Measurements from ENCODE around the gene KCNC2.
"Not testable (repeated sequence)": the region's sequence is repeated elsewhere in the genome, so short reads cannot be mapped to it uniquely, and the experiment has no call there.

Gene KCNC2

DNA sequence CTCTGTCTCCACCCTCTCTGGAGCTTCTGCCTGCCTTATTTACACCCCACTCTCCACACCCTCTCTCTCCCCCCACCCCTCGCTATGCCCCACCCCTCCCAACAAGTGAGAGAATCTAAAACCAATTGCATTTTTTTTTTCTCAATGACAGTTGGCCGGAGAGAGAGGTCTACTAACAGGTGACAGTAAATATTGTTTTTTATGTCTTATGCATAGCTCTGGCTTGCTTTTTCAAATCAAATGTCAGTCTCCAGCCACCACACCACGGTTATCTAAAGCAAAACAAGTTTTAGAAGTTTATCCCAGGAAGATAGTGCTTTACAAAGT lies at the start of gene KCNC2:
TSS of gene KCNC2 (minus strand) at position 28 of the 327 bp plus-strand sequence.
- H3K4me3 ChIP-seq (ENCODE audit: low read depth, low read length) = peak within 1 kb of the TSS; percentile 51

DNA sequence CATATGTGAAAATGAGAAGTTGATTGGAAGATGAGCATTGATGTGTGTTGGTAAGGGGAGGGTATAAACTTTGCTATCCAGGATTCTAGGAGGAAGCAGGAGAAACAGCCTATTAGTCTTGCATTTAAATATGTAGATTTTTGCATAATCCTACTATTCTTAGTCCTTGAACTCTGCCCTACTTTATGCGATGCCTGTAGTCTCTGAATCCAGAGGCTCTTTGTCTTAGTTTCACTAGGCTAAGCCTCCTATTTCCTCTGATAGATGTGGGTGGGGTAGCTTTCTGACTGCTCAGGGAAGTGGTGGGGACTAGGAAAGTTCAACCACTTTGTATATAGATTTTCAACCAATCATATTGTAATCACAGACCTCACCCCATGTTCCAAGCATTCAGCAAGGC lies 49.5 kb upstream of the KCNC2 start:
- no peak overlapping the region for H3K4me3 ChIP-seq (ENCODE audit: low read depth, low read length)

- H3K4me3 ChIP-seq (ENCODE audit: low read depth, low read length) = no peak overlapping the region
Measured at GRCh38 chr12:75257510-75257909, 47.9 kb upstream of the KCNC2 start.

GRCh38 chr12:75245108-75245507 lies 35.5 kb upstream of the KCNC2 start:
- H3K4me3 ChIP-seq (ENCODE audit: low read depth, low read length) = no peak overlapping the region

DNA sequence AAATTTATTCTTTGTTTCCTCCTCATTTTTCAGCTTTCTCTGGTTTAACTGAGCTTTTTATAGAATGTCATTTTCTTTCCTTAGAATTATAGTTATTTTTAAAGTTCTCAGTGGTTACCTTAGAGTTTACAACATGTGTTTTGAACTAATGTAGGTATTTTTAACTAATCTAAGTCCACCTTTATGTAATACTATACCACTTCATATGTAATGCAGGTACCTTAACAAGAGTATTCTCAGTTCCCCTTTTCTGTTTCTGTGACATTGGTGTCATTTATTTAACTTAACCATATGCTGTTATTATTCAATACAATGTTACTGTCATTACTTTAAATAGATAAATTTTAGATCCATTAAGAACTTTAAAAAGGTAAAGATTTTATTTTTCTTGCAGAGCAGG lies 30.3 kb upstream of the KCNC2 start:
- H3K4me3 ChIP-seq (ENCODE audit: low read depth, low read length) = no peak overlapping the region

GRCh38 chr12:75236206-75236605 lies 26.6 kb upstream of the KCNC2 start:
- no peak overlapping the region for H3K4me3 ChIP-seq (ENCODE audit: low read depth, low read length)

- no peak overlapping the region for H3K4me3 ChIP-seq (ENCODE audit: low read depth, low read length)
Measured at GRCh38 chr12:75227132-75227531, 17.5 kb upstream of the KCNC2 start.

- H3K4me3 ChIP-seq (ENCODE audit: low read depth, low read length) = no peak overlapping the region
Measured at GRCh38 chr12:75212072-75212471, 2.4 kb upstream of the KCNC2 start.

- peak overlapping the region; percentile 51 for H3K4me3 ChIP-seq (ENCODE audit: low read depth, low read length)
Measured at GRCh38 chr12:75208856-75209811, 505 bp downstream of the KCNC2 start.

DNA sequence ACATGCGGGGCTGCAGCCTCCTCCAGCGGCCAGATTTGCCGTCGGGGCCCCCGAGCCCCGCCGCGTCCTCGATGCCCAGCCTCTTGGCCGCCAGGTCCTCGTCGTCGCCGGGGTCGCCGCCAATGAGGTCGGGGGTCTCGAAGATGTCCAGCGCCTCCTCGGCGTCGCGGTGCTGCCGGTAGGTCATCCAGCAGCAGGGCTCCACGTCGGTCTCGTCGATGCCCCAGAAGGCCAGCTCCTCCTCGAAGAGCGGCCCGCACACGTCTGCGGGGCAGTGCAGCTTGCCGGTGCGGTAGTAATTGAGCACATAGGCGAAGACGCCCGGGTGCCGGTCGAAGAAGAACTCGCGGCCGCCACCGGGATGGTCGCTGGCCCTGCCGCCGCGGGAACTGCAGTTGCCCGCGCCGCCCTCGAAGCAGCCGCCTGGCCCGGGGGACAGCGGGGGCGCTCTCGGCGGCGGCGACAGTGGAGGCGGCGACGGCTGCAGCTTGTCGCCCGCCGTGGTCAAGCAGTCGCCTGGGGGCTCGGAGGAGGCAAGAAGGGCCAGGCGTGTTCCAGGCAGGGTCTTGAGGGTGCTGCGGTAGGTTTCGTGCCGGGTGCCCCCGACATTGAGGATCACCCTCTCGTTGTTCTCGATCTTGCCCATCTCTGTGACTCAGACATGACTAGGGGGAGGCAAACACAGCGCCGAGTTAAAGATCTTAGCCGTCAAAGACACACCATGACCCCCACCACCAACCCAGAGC lies 2.1 kb downstream of the KCNC2 start:
- peak overlapping the region; percentile 28 for H3K4me3 ChIP-seq (ENCODE audit: low read depth, low read length)

GRCh38 chr12:75205558-75205957 lies 4.1 kb downstream of the KCNC2 start:
- no peak overlapping the region for H3K4me3 ChIP-seq (ENCODE audit: low read depth, low read length)

DNA sequence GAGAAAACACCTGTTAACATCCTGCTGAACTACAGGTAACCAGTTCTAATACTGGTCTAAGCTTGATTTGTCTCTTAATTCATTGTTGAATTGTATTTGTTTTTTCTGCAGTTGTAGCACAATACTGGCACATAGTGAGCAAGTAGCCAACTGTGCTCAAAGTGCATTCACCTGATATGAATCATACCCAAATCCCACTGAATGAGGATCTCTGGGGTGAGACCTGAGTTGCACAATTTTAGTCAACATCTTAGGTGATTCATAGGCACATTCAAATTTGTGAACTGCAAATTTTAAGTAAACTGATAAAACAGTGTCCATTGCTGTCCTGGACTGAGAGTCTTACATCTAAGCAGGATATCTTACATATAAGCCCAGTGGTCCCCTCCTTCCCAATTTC lies 12.8 kb downstream of the KCNC2 start:
- no peak overlapping the region for H3K4me3 ChIP-seq (ENCODE audit: low read depth, low read length)

DNA sequence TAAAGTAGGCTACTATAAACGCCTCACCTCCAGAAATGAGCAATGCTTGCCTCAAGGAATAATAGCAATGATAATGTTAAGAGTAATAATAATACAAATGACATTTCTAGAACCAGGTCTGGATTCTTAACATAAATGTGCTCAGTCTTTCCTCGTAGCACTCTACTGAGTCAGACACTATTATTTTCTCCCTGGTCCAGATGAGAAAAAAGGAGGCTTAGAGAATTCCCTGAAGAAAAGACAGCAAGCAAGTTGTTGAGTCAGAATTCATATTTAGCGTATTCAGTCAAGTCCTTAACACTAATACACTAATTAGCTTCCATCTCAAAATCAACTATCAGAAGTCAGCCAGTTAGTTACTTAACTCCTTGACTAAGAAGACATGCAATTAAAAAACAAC lies 13.2 kb downstream of the KCNC2 start:
- H3K4me3 ChIP-seq (ENCODE audit: low read depth, low read length) = no peak overlapping the region

- H3K4me3 ChIP-seq (ENCODE audit: low read depth, low read length) = no peak overlapping the region
Measured at GRCh38 chr12:75194250-75194649, 15.4 kb downstream of the KCNC2 start.

- no peak overlapping the region for H3K4me3 ChIP-seq (ENCODE audit: low read depth, low read length)
Measured at GRCh38 chr12:75192196-75192595, 17.4 kb downstream of the KCNC2 start.

- H3K4me3 ChIP-seq (ENCODE audit: low read depth, low read length) = no peak overlapping the region
Measured at GRCh38 chr12:75190846-75191245, 18.8 kb downstream of the KCNC2 start.

- H3K4me3 ChIP-seq (ENCODE audit: low read depth, low read length) = not testable (repeated sequence)
Measured at GRCh38 chr12:75185881-75186280, 23.8 kb downstream of the KCNC2 start.

GRCh38 chr12:75184516-75184915 lies 25.1 kb downstream of the KCNC2 start:
- H3K4me3 ChIP-seq (ENCODE audit: low read depth, low read length) = no peak overlapping the region

GRCh38 chr12:75183967-75184366 lies 25.7 kb downstream of the KCNC2 start:
- no peak overlapping the region for H3K4me3 ChIP-seq (ENCODE audit: low read depth, low read length)

DNA sequence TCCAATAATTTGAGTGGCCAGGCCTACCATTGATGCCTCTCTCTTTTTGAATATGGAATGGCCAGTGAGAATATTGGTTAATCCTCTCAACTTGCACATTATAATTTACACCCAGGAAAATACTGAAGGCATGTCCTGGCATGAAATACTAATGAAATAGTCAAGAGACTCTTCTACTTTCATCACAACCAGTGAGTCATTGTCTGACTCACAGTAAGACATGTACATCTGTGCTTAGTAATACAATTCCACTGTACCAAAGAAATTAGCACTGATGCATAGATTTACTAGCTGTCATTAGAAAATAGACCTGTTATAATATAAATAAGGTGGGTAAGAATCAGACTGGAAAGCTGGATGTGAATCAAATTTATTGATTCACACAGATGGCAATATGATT lies 31.6 kb downstream of the KCNC2 start:
- no peak overlapping the region for H3K4me3 ChIP-seq (ENCODE audit: low read depth, low read length)

DNA sequence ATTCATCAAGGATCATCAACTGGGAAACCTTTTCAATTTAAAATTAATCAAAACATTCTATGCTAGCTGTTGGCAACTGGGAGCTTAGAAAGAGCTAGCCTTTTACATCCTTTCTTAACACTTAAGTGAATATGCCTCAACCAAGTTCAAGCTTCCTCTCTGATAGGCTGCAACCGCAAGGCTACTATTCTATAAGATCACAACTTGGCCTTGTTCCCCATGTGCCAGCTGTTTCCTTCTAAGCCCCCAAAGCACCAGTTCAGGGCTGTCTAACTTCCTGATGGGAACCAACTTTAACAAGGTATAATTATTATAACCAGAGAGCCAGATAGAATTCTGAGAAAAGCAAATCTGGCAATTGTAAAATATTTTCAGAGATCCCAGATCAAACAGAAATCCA lies 37.0 kb downstream of the KCNC2 start:
- H3K4me3 ChIP-seq (ENCODE audit: low read depth, low read length) = no peak overlapping the region

- H3K4me3 ChIP-seq (ENCODE audit: low read depth, low read length) = no peak overlapping the region
Measured at GRCh38 chr12:75170640-75171185, 38.9 kb downstream of the KCNC2 start.
